HG03460 (cell line): ENCODE results near the gene PARN.

Experiments
- ATAC-seq: cut with Tn5 transposase; IDR thresholded peaks from one replicate; pipeline ENCODE4 v1.9.1; 2021; ENCODE audit not compliant: unreplicated experiment

Gene PARN

DNA sequence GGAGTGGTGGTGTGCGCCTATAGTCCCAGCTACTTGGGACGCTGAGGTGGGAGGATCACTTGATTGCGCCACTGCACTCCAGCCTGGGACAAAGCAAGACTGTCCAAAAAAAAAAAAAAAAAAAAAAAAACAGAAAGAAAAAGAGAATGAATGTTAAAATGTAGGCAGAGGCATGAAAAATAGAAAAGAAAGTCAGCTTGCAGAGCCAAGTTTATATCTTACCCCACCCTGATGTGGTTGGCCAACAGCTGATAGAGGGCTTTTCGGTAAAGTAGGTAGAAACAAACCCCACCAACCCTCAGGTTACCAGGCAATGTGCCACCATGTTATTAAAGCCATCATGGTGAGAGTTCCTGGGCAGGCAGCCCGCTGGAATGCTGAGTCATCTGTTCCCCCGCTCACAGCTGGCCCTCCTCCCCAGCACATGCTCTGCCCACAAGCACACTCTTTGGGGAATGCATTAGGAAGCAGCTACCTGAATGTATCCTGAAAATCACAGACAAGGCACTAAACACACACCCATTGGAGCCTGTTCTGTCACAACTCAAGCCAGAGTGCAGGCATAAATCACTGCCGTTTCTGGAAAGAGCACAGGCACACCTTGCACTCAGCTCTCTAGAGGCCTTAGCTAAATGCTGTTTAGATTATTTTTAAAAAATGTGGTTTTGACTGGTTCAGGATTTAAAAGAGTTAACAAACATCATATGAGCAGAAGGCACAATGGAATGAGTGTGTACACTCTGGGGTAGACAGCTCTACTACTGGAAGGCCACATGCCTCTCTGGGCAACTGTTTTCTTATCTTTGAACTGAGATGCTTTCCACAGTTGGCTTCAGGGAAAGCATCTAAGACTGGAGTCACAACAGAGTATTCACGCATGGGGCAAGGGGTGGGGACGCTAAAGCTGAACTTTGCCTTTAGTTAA, 128.5 kb downstream of the PARN start:
- no peak for ATAC-seq

DNA sequence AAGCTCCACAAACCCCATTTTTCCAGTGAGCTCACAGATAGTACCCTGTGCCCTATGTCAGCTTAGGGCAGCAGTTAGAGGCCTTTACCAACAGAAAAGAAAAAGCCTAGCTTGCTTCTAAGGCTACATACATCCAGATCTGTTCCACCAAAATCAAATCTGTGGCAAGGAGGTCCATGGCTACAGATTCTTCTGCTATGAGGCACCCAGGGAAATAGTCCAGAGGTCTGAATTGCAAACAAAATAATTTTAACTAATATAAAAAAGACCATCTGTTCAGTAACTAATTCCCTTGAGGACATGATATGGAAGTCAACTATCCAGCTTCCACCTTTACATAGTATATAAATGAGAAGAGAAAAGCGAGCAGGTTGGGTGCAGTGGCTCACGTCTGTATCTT, 129.3 kb downstream of the PARN start:
- no peak for ATAC-seq

DNA sequence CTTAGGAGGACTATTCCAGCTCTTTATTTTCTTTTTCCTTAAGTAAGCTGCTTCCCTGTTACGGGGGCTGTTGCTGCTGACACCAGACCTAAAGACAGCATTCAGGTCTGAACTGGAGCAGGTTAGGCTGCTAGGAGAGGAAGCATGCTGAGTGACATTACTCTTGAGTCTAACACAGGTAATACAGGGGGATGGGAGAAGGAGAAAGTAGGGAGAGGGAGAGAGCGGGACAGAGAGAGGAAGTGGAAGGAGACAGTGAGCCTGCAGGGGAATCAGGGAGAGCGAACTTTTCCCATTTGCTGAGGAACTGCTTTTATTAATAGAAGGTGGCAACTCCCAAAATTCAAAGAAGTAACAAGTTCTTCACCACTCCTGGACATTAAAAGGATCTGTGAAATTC, 130.9 kb downstream of the PARN start:
- no peak for ATAC-seq

DNA sequence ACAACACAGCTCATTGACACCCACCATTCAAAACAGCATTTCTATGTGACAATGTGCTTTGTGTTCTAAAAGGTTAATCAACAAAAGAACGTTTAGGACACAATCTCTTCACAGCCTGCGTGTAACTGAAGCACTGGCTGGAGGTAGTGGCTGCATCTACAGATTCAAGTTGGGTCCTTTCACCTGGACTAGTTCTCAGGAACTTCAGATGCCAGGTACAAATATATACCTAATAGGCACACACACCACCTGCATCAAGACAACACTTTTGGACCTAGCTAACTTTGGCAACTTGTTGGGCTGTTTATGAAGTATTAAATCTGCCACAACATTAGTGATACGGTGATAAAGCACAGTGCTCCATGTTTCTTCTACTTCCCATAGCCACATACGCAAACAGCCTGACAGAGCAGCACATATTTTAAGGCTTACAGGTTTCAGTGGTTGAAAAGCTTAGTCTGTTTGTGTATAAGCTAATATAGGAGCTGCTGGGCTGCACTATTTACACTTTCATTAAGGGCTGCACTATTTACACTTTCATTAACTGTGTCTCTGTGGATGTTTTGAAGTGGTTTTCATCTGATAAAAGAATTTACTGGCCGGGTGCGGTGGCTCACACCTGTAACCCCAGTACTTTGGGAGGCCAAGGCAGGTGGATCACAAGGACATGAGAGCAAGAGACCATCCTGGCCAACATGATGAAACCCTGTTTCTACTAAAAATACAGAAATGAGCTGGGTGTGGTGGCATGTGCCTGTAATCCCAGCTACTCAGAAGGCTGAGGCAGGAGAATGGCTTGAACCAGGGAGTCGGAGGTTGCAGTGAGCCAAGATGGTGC, 132.6 kb downstream of the PARN start:
- no peak for ATAC-seq

DNA sequence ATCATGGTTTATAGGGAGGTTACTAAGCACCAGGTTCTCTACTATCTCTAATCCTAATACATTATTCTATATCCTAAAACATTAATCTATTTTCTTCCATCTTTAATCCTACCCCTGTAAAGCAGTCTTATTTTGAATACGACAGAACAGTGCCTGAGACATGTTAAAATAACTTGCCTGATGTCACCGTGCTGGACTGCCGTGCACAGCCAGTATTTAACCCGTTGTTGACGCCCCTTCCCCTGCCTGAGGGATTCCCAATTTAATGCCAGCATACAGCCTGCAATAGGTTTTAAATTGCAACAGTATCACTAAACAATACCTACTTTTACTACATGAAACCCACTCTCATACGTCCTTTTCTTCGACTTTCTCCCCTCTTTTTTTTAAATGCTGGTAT, 133.3 kb downstream of the PARN start:
- no peak for ATAC-seq

DNA sequence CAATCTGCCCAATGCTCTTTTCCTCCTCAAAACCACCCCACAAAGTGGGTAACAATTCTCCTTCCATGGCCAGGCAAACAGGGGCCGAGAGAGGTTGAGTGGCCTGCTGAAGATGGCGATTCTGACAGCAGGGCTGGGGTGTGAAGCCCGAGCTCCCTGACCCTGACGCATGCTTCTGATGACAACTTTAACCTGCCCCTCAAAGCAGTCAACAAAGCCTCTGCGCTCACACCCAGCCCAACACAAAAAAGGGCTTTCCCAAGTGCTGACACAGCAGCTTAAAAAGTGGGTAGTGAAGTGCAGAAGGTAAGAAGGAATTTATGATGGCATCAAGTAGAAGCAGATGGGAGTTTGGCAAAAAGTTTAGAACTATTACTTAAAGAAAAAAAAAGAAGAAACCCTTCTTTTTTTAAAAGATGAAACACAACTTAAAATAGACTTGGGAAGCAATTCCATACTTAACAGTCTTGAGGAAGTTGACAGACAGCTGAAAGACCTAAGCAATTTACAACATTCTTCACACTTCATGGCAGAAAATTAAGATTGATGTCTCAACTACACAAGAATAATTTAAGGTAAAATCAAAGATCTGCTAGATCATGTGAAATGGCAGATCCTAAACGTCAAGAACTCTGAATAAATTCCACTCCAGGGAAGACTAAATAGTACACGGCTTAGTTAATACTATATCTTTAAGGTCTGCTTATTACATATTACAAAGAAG, 133.9 kb downstream of the PARN start:
- no peak for ATAC-seq

DNA sequence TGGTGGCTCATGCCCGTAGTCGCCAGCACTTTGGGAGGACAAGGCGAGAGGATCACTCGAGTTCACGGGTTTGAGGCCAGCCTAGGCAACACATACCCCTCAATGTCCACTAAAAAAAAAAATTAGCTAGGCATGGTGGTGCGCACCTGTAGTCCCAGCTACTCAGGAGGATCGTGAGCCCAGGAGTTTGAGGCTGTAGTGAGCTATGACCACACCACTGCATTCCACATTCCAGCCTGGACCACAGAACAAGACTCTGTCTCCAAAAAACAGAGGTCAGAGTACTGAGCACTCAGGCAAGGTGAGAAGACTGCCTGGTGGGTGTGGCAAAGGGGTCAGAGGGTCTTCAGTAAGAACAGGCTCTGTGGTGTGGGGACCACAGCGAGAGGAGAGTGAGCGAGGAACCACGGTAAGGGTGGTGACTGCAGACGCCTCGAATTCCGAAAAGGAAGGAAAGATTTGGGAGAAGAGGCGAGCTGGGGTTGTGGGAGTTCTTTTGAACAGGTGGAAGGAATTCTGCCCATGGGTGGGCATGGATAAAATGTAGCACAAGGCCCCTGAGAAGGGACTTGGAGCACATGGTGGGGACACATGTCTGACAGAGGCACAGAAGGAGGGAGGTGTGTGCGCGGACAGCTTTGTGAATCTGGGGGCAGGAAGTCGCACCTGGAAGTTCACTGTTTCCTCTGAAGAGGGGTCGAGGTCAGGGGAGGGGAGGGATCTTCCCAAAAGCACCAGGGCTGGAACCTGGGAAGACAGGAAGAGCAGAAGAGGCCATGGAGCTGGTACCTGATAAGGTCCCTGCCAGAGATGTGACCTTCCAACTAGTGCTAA, 134.6 kb downstream of the PARN start:
- ATAC-seq = no peak

DNA sequence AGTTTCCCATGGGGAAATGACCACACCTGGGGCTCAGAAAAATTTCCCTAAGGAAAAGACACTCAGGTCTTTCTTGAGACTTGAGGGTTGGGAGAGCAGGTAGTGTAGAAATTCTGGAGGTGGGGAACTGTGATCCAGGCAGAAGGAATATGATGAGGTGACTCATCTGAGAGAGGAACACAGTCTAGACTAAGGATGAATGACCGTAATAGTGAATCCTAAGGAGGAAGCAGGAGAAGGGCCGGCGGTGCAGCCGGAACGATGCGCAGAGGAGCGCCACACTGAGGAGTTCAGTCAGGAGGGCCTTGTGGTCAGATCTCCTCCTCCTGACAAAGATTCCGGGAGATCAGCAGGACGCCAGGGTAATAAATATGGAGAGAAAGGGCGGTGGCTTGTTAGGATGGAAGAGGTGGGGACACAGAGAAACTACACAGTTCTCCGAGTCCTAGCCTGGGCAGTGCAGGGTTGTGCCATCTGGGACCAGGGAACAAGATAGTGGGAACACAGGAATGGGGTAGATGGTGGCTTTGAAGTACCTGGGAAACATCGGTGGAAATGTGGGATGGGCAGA, 135.6 kb downstream of the PARN start:
- ATAC-seq = no peak

DNA sequence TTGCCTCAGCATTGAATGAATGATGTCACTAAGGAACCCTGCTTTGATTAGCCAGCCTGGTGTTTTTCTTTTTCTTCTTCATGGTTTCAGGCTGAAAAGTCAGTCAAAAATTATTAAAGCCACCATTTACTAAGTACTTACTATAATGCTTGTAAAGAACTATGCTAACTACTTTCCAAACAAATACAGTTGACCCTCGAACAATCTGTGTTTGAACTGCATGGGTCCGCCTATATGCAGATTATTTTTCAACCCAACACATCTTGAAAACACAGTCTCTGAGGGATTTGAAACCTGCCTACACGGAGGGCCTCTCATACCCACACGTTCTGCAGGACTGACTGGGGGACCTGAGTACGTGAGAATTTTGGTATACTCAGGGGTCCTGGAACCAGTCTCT, 136.3 kb downstream of the PARN start:
- no peak for ATAC-seq

DNA sequence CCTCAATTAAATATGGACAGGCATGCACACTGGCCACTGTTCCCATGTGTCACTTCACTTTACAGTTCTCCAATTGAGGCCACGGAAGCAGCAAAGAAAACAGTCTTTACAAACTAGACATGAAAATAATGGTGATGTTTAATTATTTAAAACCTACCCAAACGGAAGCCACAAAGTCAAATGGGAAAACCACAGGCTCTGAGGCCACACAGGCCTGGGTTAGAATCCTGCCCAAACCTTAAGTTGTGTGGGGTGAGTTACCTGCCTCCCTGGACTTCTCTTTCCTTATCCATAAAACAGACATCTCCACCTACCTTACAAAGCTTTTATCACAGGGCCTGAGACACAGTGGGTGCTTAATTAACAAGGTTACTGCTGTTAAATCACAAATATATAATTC, 137.4 kb downstream of the PARN start:
- ATAC-seq = no peak

DNA sequence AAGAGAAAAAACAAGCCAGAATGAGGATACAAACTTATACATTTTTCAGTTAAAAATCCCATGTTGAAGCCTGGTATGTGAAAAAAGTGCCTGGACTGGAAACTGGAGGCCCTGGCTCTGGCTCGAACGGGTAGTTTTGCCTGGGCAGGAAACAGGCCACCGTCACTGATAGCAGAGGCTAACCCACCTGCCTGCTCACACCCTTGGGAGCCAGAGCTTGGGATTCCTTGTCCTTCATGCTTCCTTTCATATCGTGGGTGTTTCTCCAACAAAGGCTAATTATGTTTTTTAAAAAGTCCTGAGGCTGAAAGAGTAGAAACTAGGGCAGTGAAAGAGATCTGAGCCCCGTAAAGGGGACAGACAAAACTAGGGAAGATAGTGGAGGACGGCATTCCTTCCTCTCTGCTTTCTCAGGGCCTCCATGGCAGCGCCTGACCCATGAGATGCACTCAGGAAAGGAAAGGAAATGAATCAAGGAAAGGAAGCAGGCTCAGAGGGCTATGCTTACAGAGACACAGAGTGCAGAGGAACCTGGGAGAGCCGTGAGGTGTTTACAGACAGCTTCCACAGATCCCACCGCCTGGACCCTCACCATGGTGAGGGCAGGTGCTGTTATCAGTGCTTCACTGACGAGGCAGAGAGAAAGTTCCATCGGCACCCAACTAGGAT, 138.1 kb downstream of the PARN start:
- no peak for ATAC-seq

DNA sequence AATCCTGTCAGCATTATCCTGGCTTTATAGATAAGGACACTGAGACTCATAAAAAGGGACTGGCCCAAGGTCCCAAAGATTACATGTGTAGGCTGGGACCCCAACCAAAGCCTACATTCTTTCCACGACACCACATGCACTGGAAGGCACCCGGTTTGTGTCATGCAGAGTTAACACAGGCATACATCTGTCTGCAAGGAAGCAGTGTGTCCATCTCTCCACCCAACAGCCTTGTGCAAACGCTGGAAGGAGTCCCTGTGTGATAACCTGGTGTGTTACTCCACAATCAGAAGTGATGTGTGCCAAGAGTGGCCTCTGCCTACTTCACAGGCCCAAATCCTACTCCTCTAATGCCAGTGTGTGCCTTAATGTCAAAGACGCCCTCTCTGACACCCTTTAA, 139.8 kb downstream of the PARN start:
- no peak for ATAC-seq

DNA sequence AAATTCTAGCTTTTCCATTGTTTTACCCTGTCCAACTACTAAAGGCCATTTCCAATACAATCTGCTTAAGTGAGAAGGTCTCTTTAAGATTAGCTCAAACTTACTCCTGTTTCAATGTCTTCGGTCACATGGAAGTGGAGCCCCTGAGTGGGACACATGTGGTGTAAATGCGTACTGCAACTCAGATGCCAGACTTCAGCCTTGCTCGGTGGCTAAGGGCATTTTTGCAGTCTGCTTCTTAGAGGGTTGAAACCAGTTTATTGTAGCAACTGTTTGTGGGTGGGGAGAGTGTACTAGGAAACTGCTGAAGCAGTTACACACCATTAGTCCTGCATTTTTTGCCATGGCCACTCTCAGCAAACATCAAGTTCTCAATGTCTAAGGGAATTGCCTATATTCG, 140.6 kb downstream of the PARN start:
- no peak for ATAC-seq

DNA sequence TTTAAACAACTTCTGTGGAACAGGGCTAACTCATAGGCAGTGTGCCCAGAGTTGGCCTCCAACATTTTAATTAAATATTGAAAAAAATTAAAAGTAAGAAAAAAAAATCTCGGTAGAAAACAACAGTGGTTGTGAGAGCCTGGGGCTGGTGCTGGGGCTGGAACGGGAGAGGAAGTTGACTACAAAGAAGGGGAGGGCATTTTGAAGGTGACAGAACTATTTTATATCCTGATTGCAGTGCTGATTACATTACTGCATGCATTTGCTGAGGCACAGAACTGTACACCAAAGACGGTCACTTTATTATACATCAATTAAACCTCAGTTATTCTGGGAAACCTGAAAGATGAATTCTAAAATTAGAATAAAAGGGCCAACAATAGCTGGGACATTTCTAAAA, 142.5 kb downstream of the PARN start:
- no peak for ATAC-seq

DNA sequence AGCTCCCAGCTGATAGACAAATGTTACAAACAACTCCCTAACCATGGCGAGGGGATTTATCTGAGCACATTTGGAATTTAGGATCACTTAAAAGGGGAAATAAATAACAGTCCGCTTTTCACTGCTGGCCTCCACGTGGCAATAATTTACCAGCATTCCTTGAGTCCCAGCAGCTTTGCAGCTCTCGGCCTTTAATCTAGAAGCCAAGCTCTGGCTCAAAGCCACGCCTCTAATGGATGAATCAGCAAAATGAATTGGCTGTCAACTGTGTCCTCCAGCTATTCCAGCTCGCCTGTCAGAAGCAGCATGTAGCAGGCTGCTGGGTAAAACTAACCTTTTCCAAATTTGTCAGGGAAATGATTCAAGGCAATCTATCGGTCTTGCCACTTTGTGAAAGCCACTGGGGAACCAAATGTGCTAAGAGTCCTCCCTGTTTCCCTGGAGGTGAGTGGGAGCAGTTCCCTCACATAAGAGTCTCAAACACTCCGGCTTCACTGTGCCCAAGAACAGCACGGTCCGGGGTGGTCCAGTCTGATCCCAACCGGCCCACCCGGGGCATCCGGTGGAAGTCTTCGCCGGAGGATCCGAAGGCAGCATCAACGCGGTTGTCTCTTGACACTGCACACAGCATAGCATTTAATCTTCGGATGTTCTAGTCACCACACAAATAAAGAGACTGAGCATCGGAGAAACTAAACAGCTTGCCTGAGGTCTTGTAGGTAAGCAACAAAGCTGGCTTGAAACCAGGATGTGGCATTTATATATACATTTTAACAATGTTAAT, 143.3 kb downstream of the PARN start:
- no peak for ATAC-seq

DNA sequence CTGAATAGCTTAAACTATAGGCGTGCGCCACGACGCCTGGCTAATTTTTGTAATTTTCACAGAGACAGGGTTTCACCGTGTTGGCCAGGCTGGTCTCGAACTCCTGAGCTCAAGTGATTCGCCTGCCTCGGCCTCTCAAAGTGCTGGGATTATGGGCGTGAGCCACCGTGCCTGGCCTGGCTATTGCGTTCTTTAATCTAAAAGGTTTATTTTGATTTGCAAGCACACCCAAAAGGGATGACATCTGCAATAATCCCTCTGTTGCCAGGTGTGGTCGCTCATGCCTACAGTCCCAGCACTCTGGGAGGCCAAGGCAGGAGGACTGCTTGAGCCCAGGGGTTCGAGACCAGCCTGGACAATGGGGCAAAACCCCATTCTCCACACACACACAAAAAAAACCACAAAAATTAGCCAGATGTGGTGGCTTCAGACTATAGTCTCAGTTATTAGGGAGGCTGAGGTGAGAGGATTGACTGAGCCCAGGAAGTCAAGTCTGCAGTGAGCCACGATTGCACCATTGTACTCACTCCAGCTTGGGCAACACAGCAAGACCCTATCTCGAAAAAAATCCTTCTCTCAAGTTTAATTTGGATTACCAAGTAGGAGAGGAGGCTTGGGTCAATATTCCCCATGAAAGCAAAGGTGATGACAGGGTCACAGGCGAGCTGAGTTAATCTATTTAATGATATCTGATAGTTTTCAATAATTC, 144.1 kb downstream of the PARN start:
- no peak for ATAC-seq

DNA sequence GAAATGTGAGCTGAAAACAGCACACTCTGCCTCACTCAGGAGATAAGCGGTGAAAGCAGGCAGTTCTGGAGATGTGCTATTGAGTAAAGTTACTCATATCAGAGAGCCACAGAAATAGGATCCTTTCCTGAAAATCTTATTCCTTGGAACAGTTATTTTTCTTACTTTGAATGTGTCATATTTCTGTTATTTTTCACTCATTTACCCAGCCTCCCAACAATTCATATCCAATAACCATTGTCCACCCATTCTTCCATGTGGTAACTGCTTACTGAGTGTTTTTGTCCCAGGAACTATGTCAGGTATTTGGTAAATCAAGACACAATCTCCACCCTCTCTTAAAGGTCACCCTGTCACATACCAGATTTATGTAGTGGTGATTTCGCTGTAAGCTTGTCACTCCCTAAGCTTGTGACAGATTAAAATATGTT, 144.9 kb downstream of the PARN start:
- ATAC-seq = no peak

DNA sequence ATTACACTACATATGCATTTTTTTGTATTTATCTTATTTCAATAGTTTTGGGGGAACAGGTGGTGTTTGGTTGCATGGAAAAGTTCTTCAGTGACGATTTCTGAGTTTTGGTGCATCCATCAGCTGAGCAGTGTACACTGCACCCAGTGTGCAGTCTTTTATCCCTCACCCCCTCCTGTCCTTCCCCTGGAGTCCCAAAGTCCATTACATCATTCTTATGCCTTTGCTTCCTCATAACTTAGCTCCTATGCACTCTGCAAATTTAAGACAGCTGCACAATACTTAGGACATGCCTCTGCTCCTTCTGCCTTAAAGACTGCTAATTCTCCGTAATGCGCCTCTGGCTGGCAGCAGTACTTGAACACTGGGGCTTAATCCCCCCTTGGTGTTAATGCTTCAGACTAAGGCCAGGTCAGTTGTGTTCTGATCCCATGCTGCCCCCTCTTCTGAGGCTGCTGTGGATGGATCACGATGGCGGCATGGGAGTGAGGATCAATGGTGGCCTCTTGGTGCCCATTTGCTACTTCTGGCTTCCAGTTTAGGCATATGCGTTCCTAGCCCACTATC, 146.2 kb downstream of the PARN start:
- ATAC-seq = no peak
